Neural progenitor cell (in vitro differentiated cells): Measurements from ENCODE around the gene PCDH7.

Experiments
- CTCF ChIP-seq: fragments of 200-600 bp; sonication (generic); IDR thresholded peaks from 2 replicates; pipeline ENCODE4 v1.5.1; 2017; ENCODE audit warnings: antibody characterized with exemption, mild to moderate bottlenecking
- EZH2 ChIP-seq: fragments of 200-600 bp; sonication (generic); IDR thresholded peaks from 2 replicates; pipeline ENCODE4 v1.6.1; 2017; ENCODE audit warnings: antibody characterized with exemption, mild to moderate bottlenecking, moderate library complexity
- EZH2phosphoT487 ChIP-seq: fragments of 200-600 bp; sonication (generic); IDR thresholded peaks from 2 replicates; pipeline ENCODE4 v1.6.1; 2017; ENCODE audit warnings: antibody characterized with exemption

DNA sequence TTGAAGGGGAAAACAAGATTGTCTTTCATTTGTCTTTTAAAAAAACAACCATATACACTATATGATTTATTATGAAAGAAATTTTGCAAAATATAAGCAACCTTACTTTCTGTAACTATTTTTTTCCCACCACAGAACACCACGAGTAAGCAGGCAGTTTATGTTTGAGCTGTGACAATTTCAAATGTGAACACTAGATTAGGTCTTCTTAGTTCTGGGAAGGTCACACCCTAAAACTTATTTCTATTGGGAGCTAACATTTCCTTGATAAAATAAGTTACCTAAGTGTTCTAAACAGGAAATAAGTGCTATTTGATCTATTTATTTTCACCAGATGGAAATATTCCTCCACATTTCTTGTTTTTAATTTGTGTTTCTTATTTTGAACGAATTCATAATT is 50.6 kb downstream of the PCDH7 start:
- TF ChIP-seq EZH2 (no peak), CTCF (no peak), EZH2phosphoT487 (no peak)
